ENCODE measurements around the gene FOXJ2.
"Not testable (repeated sequence)": the region's sequence is repeated elsewhere in the genome, so short reads cannot be mapped to it uniquely, and the experiment has no call there.

Gene FOXJ2

GRCh38 chr12:8057839-8058238, 25.3 kb downstream of the FOXJ2 start:
- no peak overlapping the region for H3K4me3 ChIP-seq (ENCODE audit: low read length)
- H2AFZ ChIP-seq (ENCODE audit: low read depth, low read length) = no peak overlapping the region
- peaks cover 14% of the 10 kb centered on the region for H3K4me1 ChIP-seq (ENCODE audit: insufficient read depth, low read length)
- H3K9me3 ChIP-seq (ENCODE audit: low read length) = no peaks in the 10 kb centered on the region
- H3K36me3 ChIP-seq (ENCODE audit: insufficient read depth, low read length) = peaks cover 10% of the 10 kb centered on the region
- H3K27me3 ChIP-seq (ENCODE audit: insufficient read depth, low read length) = no peaks in the 10 kb centered on the region

- peaks cover 7% of the 10 kb centered on the region for H3K36me3 ChIP-seq (ENCODE audit: insufficient read depth, low read length)
- H3K4me1 ChIP-seq (ENCODE audit: insufficient read depth, low read length) = peaks cover 14% of the 10 kb centered on the region
- H3K27me3 ChIP-seq (ENCODE audit: insufficient read depth, low read length) = no peaks in the 10 kb centered on the region
- H3K9me3 ChIP-seq (ENCODE audit: low read length) = no peaks in the 10 kb centered on the region
- no peak overlapping the region for H3K4me3 ChIP-seq (ENCODE audit: low read length)
- no peak overlapping the region for H2AFZ ChIP-seq (ENCODE audit: low read depth, low read length)
Measured at GRCh38 chr12:8058506-8058905, 26.0 kb downstream of the FOXJ2 start.

GRCh38 chr12:8064131-8064530, 31.6 kb downstream of the FOXJ2 start:
- no peaks in the 10 kb centered on the region for H3K9me3 ChIP-seq (ENCODE audit: low read length)

GRCh38 chr12:8065991-8066594, 33.6 kb downstream of the FOXJ2 start, which contains the start of gene C3AR1:
C3AR1 (minus strand) TSS chr12:8066359; CDS start chr12:8060185, 6,174 bp downstream.
- Histone ChIP-seq H3K4me3 (ENCODE audit: low read length) (no peak within 1 kb of the TSS), H3K36me3 (ENCODE audit: insufficient read depth, low read length) (no peaks in the 10 kb centered on the region), H3K4me1 (ENCODE audit: insufficient read depth, low read length) (no peaks in the 10 kb centered on the region), H3K27me3 (ENCODE audit: insufficient read depth, low read length) (no peaks in the 10 kb centered on the region), H3K9me3 (ENCODE audit: low read length) (no peaks in the 10 kb centered on the region), H2AFZ (ENCODE audit: low read depth, low read length) (no peak within 1 kb of the TSS)

More at GRCh38 chr12:8064131-8064530, 31.6 kb downstream of the FOXJ2 start:
- Histone ChIP-seq H2AFZ (ENCODE audit: low read depth, low read length) (no peak overlapping the region), H3K36me3 (ENCODE audit: insufficient read depth, low read length) (no peaks in the 10 kb centered on the region), H3K4me3 (ENCODE audit: low read length) (no peak overlapping the region), H3K27me3 (ENCODE audit: insufficient read depth, low read length) (no peaks in the 10 kb centered on the region), H3K4me1 (ENCODE audit: insufficient read depth, low read length) (no peaks in the 10 kb centered on the region)

- Histone ChIP-seq H2AFZ (ENCODE audit: low read depth, low read length) (no peak overlapping the region), H3K4me1 (ENCODE audit: insufficient read depth, low read length) (no peaks in the 10 kb centered on the region), H3K36me3 (ENCODE audit: insufficient read depth, low read length) (no peaks in the 10 kb centered on the region), H3K4me3 (ENCODE audit: low read length) (no peak overlapping the region), H3K9me3 (ENCODE audit: low read length) (no peaks in the 10 kb centered on the region), H3K27me3 (ENCODE audit: insufficient read depth, low read length) (no peaks in the 10 kb centered on the region)
Measured at GRCh38 chr12:8069582-8069981, 37.1 kb downstream of the FOXJ2 start.

- not testable (repeated sequence) for H3K9me3 ChIP-seq (ENCODE audit: low read length); H3K4me1 ChIP-seq (ENCODE audit: insufficient read depth, low read length); H3K36me3 ChIP-seq (ENCODE audit: insufficient read depth, low read length); H3K4me3 ChIP-seq (ENCODE audit: low read length); H3K27me3 ChIP-seq (ENCODE audit: insufficient read depth, low read length); H2AFZ ChIP-seq (ENCODE audit: low read depth, low read length)
Measured at GRCh38 chr12:8071820-8072219, 39.3 kb downstream of the FOXJ2 start.

GRCh38 chr12:8075935-8076334, 43.4 kb downstream of the FOXJ2 start:
- no peaks in the 10 kb centered on the region for H3K9me3 ChIP-seq (ENCODE audit: low read length)
- no peak overlapping the region for H3K4me3 ChIP-seq (ENCODE audit: low read length)
- peaks cover 3% of the 10 kb centered on the region for H3K4me1 ChIP-seq (ENCODE audit: insufficient read depth, low read length)
- no peaks in the 10 kb centered on the region for H3K36me3 ChIP-seq (ENCODE audit: insufficient read depth, low read length)
- no peak overlapping the region for H2AFZ ChIP-seq (ENCODE audit: low read depth, low read length)
- no peaks in the 10 kb centered on the region for H3K27me3 ChIP-seq (ENCODE audit: insufficient read depth, low read length)

GRCh38 chr12:8076366-8076765, 43.9 kb downstream of the FOXJ2 start:
- peaks cover 7% of the 10 kb centered on the region for H3K4me1 ChIP-seq (ENCODE audit: insufficient read depth, low read length)
- no peaks in the 10 kb centered on the region for H3K9me3 ChIP-seq (ENCODE audit: low read length)
- no peak overlapping the region for H2AFZ ChIP-seq (ENCODE audit: low read depth, low read length)
- H3K36me3 ChIP-seq (ENCODE audit: insufficient read depth, low read length) = no peaks in the 10 kb centered on the region
- H3K27me3 ChIP-seq (ENCODE audit: insufficient read depth, low read length) = no peaks in the 10 kb centered on the region
- H3K4me3 ChIP-seq (ENCODE audit: low read length) = no peak overlapping the region

GRCh38 chr12:8077207-8077606, 44.7 kb downstream of the FOXJ2 start:
- H3K36me3 ChIP-seq (ENCODE audit: insufficient read depth, low read length) = no peaks in the 10 kb centered on the region
- H3K4me1 ChIP-seq (ENCODE audit: insufficient read depth, low read length) = peaks cover 8% of the 10 kb centered on the region
- H3K27me3 ChIP-seq (ENCODE audit: insufficient read depth, low read length) = no peaks in the 10 kb centered on the region
- H2AFZ ChIP-seq (ENCODE audit: low read depth, low read length) = no peak overlapping the region
- no peaks in the 10 kb centered on the region for H3K9me3 ChIP-seq (ENCODE audit: low read length)
- no peak overlapping the region for H3K4me3 ChIP-seq (ENCODE audit: low read length)

GRCh38 chr12:8078398-8078797, 45.9 kb downstream of the FOXJ2 start:
- no peak overlapping the region for H2AFZ ChIP-seq (ENCODE audit: low read depth, low read length)
- H3K36me3 ChIP-seq (ENCODE audit: insufficient read depth, low read length) = no peaks in the 10 kb centered on the region
- no peak overlapping the region for H3K4me3 ChIP-seq (ENCODE audit: low read length)
- H3K27me3 ChIP-seq (ENCODE audit: insufficient read depth, low read length) = no peaks in the 10 kb centered on the region
- H3K4me1 ChIP-seq (ENCODE audit: insufficient read depth, low read length) = peaks cover 15% of the 10 kb centered on the region
- H3K9me3 ChIP-seq (ENCODE audit: low read length) = no peaks in the 10 kb centered on the region

- H3K36me3 ChIP-seq (ENCODE audit: insufficient read depth, low read length) = no peaks in the 10 kb centered on the region
- no peaks in the 10 kb centered on the region for H3K27me3 ChIP-seq (ENCODE audit: insufficient read depth, low read length)
- H3K4me1 ChIP-seq (ENCODE audit: insufficient read depth, low read length) = peaks cover 15% of the 10 kb centered on the region
- H2AFZ ChIP-seq (ENCODE audit: low read depth, low read length) = no peak overlapping the region
- H3K4me3 ChIP-seq (ENCODE audit: low read length) = no peak overlapping the region
- H3K9me3 ChIP-seq (ENCODE audit: low read length) = no peaks in the 10 kb centered on the region
Measured at GRCh38 chr12:8078916-8079315, 46.4 kb downstream of the FOXJ2 start.

- H3K9me3 ChIP-seq (ENCODE audit: low read length) = no peaks in the 10 kb centered on the region
- H3K4me3 ChIP-seq (ENCODE audit: low read length) = no peak overlapping the region
- H2AFZ ChIP-seq (ENCODE audit: low read depth, low read length) = no peak overlapping the region
Measured at GRCh38 chr12:8080120-8080519, 47.6 kb downstream of the FOXJ2 start.

GRCh38 chr12:8081251-8081920, 48.9 kb downstream of the FOXJ2 start:
- H2AFZ ChIP-seq (ENCODE audit: low read depth, low read length) = peak overlapping the region; percentile 63
- H3K36me3 ChIP-seq (ENCODE audit: insufficient read depth, low read length) = no peaks in the 10 kb centered on the region
- H3K4me3 ChIP-seq (ENCODE audit: low read length) = peak overlapping the region; percentile 73
- H3K27me3 ChIP-seq (ENCODE audit: insufficient read depth, low read length) = no peaks in the 10 kb centered on the region
- peaks cover 15% of the 10 kb centered on the region for H3K4me1 ChIP-seq (ENCODE audit: insufficient read depth, low read length)
- H3K9me3 ChIP-seq (ENCODE audit: low read length) = no peaks in the 10 kb centered on the region

More at GRCh38 chr12:8080120-8080519, 47.6 kb downstream of the FOXJ2 start:
- peaks cover 15% of the 10 kb centered on the region for H3K4me1 ChIP-seq (ENCODE audit: insufficient read depth, low read length)
- no peaks in the 10 kb centered on the region for H3K36me3 ChIP-seq (ENCODE audit: insufficient read depth, low read length)
- no peaks in the 10 kb centered on the region for H3K27me3 ChIP-seq (ENCODE audit: insufficient read depth, low read length)

- H2AFZ ChIP-seq (ENCODE audit: low read depth, low read length) = no peak overlapping the region
- peak overlapping the region; percentile 73 for H3K4me3 ChIP-seq (ENCODE audit: low read length)
- no peaks in the 10 kb centered on the region for H3K27me3 ChIP-seq (ENCODE audit: insufficient read depth, low read length)
- H3K36me3 ChIP-seq (ENCODE audit: insufficient read depth, low read length) = no peaks in the 10 kb centered on the region
- H3K9me3 ChIP-seq (ENCODE audit: low read length) = no peaks in the 10 kb centered on the region
- peaks cover 15% of the 10 kb centered on the region for H3K4me1 ChIP-seq (ENCODE audit: insufficient read depth, low read length)
Measured at GRCh38 chr12:8082808-8083100, 50.2 kb downstream of the FOXJ2 start.

All from neuron (in vitro differentiated cells).